HepG2 (cell line): ENCODE results near the gene FBXO28. TPM values are rescaled to one million over a fixed set of nuclear protein-coding genes. Genes with fewer than 3 reads are reported as not detected.

Experiments
- FOXP1 ChIP-seq, 2 experiments: fragments of 450-650 bp in 1 of 2; IDR thresholded peaks; 2 replicates each; pipeline ENCODE4 v1.6.1; 2017 to 2018; ENCODE audit warnings: antibody characterized with exemption in 1 of 2
- MAF1 ChIP-seq: sonication (generic); formaldehyde crosslinking; IDR thresholded peaks from 2 replicates; pipeline ENCODE4 v1.5.0; 2020; ENCODE audit warnings: missing genetic modification reagents, borderline replicate concordance
- SOX13 ChIP-seq, 3 experiments: fragments of 450-650 bp in 1 of 3; sonication (generic) in 1 of 3; formaldehyde crosslinking in 1 of 3; IDR thresholded peaks in 2 of 3; conservative IDR thresholded peaks in 1 of 3; 2 replicates each; pipeline versions ENCODE4 v1.5.0 to v1.6.1; 2016 to 2020; ENCODE audit warnings: antibody characterized with exemption in 1 of 3, mild to moderate bottlenecking in 1 of 3, missing compliant biosample characterization in 1 of 3, missing genetic modification reagents in 1 of 3, moderate library complexity in 1 of 3
- ZBTB46 ChIP-seq: sonication (generic); formaldehyde crosslinking; IDR thresholded peaks from 2 replicates; pipeline ENCODE4 v1.4.0; 2020; ENCODE audit warnings: mild to moderate bottlenecking, missing genetic modification reagents, borderline replicate concordance
- ZMAT5 ChIP-seq: sonication (generic); formaldehyde crosslinking; IDR thresholded peaks from 2 replicates; pipeline ENCODE4 v1.5.0; 2020; ENCODE audit warnings: mild to moderate bottlenecking, low read depth, missing genetic modification reagents, borderline replicate concordance
- ZNF3 ChIP-seq: IDR thresholded peaks from 2 replicates; pipeline ENCODE4 v1.7.0; 2017; ENCODE audit warnings: inconsistent platforms
- ZNF468 ChIP-seq: sonication (generic); formaldehyde crosslinking; IDR thresholded peaks from 2 replicates; pipeline ENCODE4 v1.8.0; 2022; ENCODE audit warnings: mild to moderate bottlenecking, moderate library complexity, missing genetic modification reagents
- ZXDC ChIP-seq: sonication (generic); formaldehyde crosslinking; IDR thresholded peaks from 2 replicates; pipeline ENCODE4 v1.5.0; 2020; ENCODE audit warnings: mild to moderate bottlenecking, missing genetic modification reagents
- polyA plus RNA-seq, 8 experiments: library from polyadenylated mRNA; depleted of rRNA in 3 of 8; stranded (reverse) in 7 of 8; unstranded in 1 of 8; fragments of >200 nt; fragmentation: Illumina TruSeq in 4 of 8; extraction: Trizol in 4 of 8; gene quantifications; 2 replicates each; pipeline versions ENCODE4 v1.2.1 to v1.2.3, GENCODE V29; 2011 to 2016; ENCODE audit warnings: low read depth in 4 of 8, missing spikeins in 1 of 8, mixed read lengths in 1 of 8; ENCODE audit not compliant: insufficient read depth in 1 of 8
- total RNA-seq, 5 experiments: library from RNA; depleted of rRNA; stranded (reverse); fragments of >200 nt; fragmentation: Illumina TruSeq; extraction: Trizol; gene quantifications; 2 replicates each; pipeline ENCODE4 v1.2.3, GENCODE V29; 2016; ENCODE audit warnings: low read depth in 1 of 5

The FBXO28 gene
- total and polyA plus RNA-seq, 2 of the 13 experiments (the other 11 are each of a cell fraction or from before 2014, with no cell fraction given) = 8.5 to 29.1 TPM

- no peak for TF ChIP-seq ZBTB46 (CRISPR knock-in tag)
- no peak for TF ChIP-seq ZXDC (CRISPR knock-in tag)
- no peak for TF ChIP-seq SOX13 (IDR thresholded peaks at IDR 0.05)
- no peak for TF ChIP-seq SOX13 (CRISPR knock-in tag; conservative IDR thresholded peaks at IDR 0.05 in 1 of 2, IDR thresholded peaks at IDR 0.05 in 1 of 2)
- no peak for TF ChIP-seq MAF1 (CRISPR knock-in tag)
- TF ChIP-seq ZNF3 = no peak
- TF ChIP-seq FOXP1 (IDR thresholded peaks at IDR 0.05) = no peak
- TF ChIP-seq FOXP1 (CRISPR knock-in tag; IDR thresholded peaks at IDR 0.05) = no peak
- no peak for TF ChIP-seq ZMAT5 (CRISPR knock-in tag)
- TF ChIP-seq ZNF468 = no peak
- TF ChIP-seq, all 625 proteins: peak for 0
These were observed 71.3 kb downstream of the FBXO28 start (continued) for GRCh38 chr1:224185208-224185607.
